Hepatocyte (in vitro differentiated cells): ENCODE results near the gene CACNA1B. TPM values are rescaled to one million over a fixed set of nuclear protein-coding genes. Genes with fewer than 3 reads are reported as not detected.
A peak's percentile ranks its signal among the peaks of the same experiment; 100 is the strongest.

ENCODE experiments used
- DNase-seq: peaks from one replicate; pipeline ENCODE4 v3.0.0-alpha.2; 2016; ENCODE audit warnings: low spot score
- H2AFZ ChIP-seq: fragments of 200-600 bp; sonication (generic); 2 replicates; pipeline ENCODE4 v1.6.0; 2016; ENCODE audit warnings: antibody characterized with exemption, mild to moderate bottlenecking
- H3K27ac ChIP-seq: fragments of 200-600 bp; sonication (generic); 2 replicates; pipeline ENCODE4 v1.5.1; 2016; ENCODE audit warnings: mild to moderate bottlenecking
- H3K27me3 ChIP-seq: fragments of 200-600 bp; sonication (generic); 2 replicates; pipeline ENCODE4 v1.6.1; 2016
- H3K36me3 ChIP-seq: fragments of 200-600 bp; sonication (generic); replicated peaks from 2 replicates; pipeline ENCODE4 v1.5.1; 2016; ENCODE audit warnings: low read depth; ENCODE audit not compliant: insufficient read depth
- H3K4me1 ChIP-seq: fragments of 200-600 bp; sonication (generic); 2 replicates; pipeline ENCODE4 v1.5.1; 2016; ENCODE audit warnings: mild to moderate bottlenecking, moderate library complexity; ENCODE audit not compliant: insufficient read depth
- H3K4me2 ChIP-seq: fragments of 200-600 bp; sonication (generic); 2 replicates; pipeline ENCODE4 v1.6.0; 2016
- H3K4me3 ChIP-seq: fragments of 200-600 bp; sonication (generic); 2 replicates; pipeline ENCODE4 v1.5.1; 2016; ENCODE audit warnings: mild to moderate bottlenecking
- H3K79me2 ChIP-seq: fragments of 200-600 bp; sonication (generic); 2 replicates; pipeline ENCODE4 v1.6.0; 2017; ENCODE audit warnings: mild to moderate bottlenecking
- H3K9me2 ChIP-seq: fragments of 200-600 bp; sonication (generic); replicated peaks from 2 replicates; pipeline ENCODE4 v1.6.0; 2017; ENCODE audit warnings: mild to moderate bottlenecking; ENCODE audit not compliant: insufficient read depth
- H3K9me3 ChIP-seq: fragments of 200-600 bp; sonication (generic); 2 replicates; pipeline ENCODE4 v1.5.1; 2016; ENCODE audit warnings: low read depth, mild to moderate bottlenecking
- H4K20me1 ChIP-seq: fragments of 200-600 bp; sonication (generic); 2 replicates; pipeline ENCODE4 v1.6.0; 2016; ENCODE audit warnings: mild to moderate bottlenecking; ENCODE audit not compliant: insufficient read depth, poor library complexity, severe bottlenecking
- CTCF ChIP-seq: fragments of 200-600 bp; sonication (generic); IDR thresholded peaks from 2 replicates; pipeline ENCODE4 v1.5.1; 2016; ENCODE audit warnings: antibody characterized with exemption, mild to moderate bottlenecking; ENCODE audit not compliant: poor library complexity
- EZH2 ChIP-seq: fragments of 200-600 bp; sonication (generic); IDR thresholded peaks from 2 replicates; pipeline ENCODE4 v1.6.1; 2016; ENCODE audit warnings: antibody characterized with exemption, mild to moderate bottlenecking, borderline replicate concordance
- EZH2phosphoT487 ChIP-seq: fragments of 200-600 bp; sonication (generic); IDR thresholded peaks from one replicate; pipeline ENCODE4 v1.6.1; 2018; ENCODE audit warnings: antibody characterized with exemption, mild to moderate bottlenecking, low read depth, moderate library complexity; ENCODE audit not compliant: unreplicated experiment, severe bottlenecking
- WGBS: methylation state at CpG from one replicate; pipeline ENCODE4 v1.1.6; 2016; ENCODE audit warnings: low lambda C conversion rate; ENCODE audit errors: missing lambda C conversion rate; 5-methylcytosine and 5-hydroxymethylcytosine counted together
- polyA plus RNA-seq: library from polyadenylated mRNA; unstranded; fragments of >200 nt; fragmentation: Nextera tagmentation; extraction: Ambion mirVana; gene quantifications from 2 replicates; pipeline ENCODE4 v1.2.1, GENCODE V29; 2016
- total RNA-seq: library from RNA; depleted of rRNA; stranded (reverse); fragments of >200 nt; gene quantifications from 2 replicates; pipeline ENCODE4 v1.2.3, GENCODE V29; 2014

CACNA1B gene
- total and polyA plus RNA-seq, 2 experiments from 2014 or later, result 0.30 to 0.39 TPM

- DNase-seq, result peak; percentile 3
- Histone ChIP-seq H3K4me1 (no peaks in the 10 kb centered on the region), H3K79me2 (no peaks in the 10 kb centered on the region), H4K20me1 (no peaks in the 10 kb centered on the region), H3K27ac (no peak overlapping the region), H3K4me3 (no peak overlapping the region), H3K9me3 (no peaks in the 10 kb centered on the region), H2AFZ (no peak overlapping the region), H3K36me3 (no peaks in the 10 kb centered on the region), H3K4me2 (no peak overlapping the region), H3K27me3 (no peaks in the 10 kb centered on the region), H3K9me2 (no peaks in the 10 kb centered on the region)
- no peak for TF ChIP-seq EZH2
- TF ChIP-seq CTCF, result no peak
- TF ChIP-seq EZH2phosphoT487, result no peak
- 99% methylated on average over 57 of the region's 73 CpGs for WGBS
Observed at GRCh38 chr9:137833721-137834613, 43.6 kb upstream of the CACNA1B start.

- TF ChIP-seq EZH2, result no peak
- TF ChIP-seq CTCF, result no peak
- TF ChIP-seq EZH2phosphoT487, result no peak
- Histone ChIP-seq H3K4me2 (no peak overlapping the region), H3K9me2 (no peaks in the 10 kb centered on the region), H3K79me2 (no peaks in the 10 kb centered on the region), H3K27me3 (no peaks in the 10 kb centered on the region), H3K4me1 (no peaks in the 10 kb centered on the region), H2AFZ (no peak overlapping the region), H3K9me3 (no peaks in the 10 kb centered on the region), H3K4me3 (no peak overlapping the region), H3K36me3 (no peaks in the 10 kb centered on the region), H4K20me1 (no peaks in the 10 kb centered on the region), H3K27ac (no peak overlapping the region)
- WGBS, result 99% methylated on average over 55 of the region's 66 CpGs
- peak; percentile 3 for DNase-seq
Observed at GRCh38 chr9:137834846-137835546, 42.6 kb upstream of the CACNA1B start.

GRCh38 chr9:137836151-137836830 is 41.3 kb upstream of the CACNA1B start:
- Histone ChIP-seq H3K27ac (no peak overlapping the region), H3K36me3 (no peaks in the 10 kb centered on the region), H3K9me2 (no peaks in the 10 kb centered on the region), H3K27me3 (no peaks in the 10 kb centered on the region), H4K20me1 (no peaks in the 10 kb centered on the region), H2AFZ (no peak overlapping the region), H3K4me2 (no peak overlapping the region), H3K79me2 (no peaks in the 10 kb centered on the region), H3K4me3 (no peak overlapping the region), H3K9me3 (no peaks in the 10 kb centered on the region), H3K4me1 (no peaks in the 10 kb centered on the region)
- DNase-seq, result no peak
- no peak for TF ChIP-seq EZH2
- no peak for TF ChIP-seq EZH2phosphoT487
- TF ChIP-seq CTCF, result no peak
- 98% methylated on average over 28 of the region's 28 CpGs for WGBS
